SH-SY5Y (cell line): ENCODE data around the gene NPW.

ENCODE experiments used
- GATA2 ChIP-seq: IDR thresholded peaks from 2 replicates; pipeline ENCODE4 v1.6.1; 2011; ENCODE audit warnings: mild to moderate bottlenecking, low read depth, low read length
- GATA3 ChIP-seq: IDR thresholded peaks from 2 replicates; pipeline ENCODE4 v1.6.1; 2011; ENCODE audit warnings: low read depth, mild to moderate bottlenecking, low read length, moderate library complexity

- TF ChIP-seq GATA2 (no peak), GATA3 (no peak)
These were observed 18.2 kb downstream of the NPW start for GRCh38 chr16:2037647-2038381.
